Karpas-422 (cell line): ENCODE data around the gene PGS1. TPM values are rescaled to one million over a fixed set of nuclear protein-coding genes. Genes with fewer than 3 reads are reported as not detected.

ENCODE experiments used
- DNase-seq: peaks from one replicate; pipeline ENCODE4 v3.0.0-alpha.2; 2015
- H2AFZ ChIP-seq: fragments of 200-600 bp; sonication (generic); 2 replicates; pipeline ENCODE4 v1.6.1; 2014; ENCODE audit warnings: antibody characterized with exemption, low read length, mixed read lengths
- H3K27ac ChIP-seq: fragments of 200-600 bp; sonication (generic); 2 replicates; pipeline ENCODE4 v1.5.1; 2014; ENCODE audit warnings: mild to moderate bottlenecking, low read length, moderate library complexity
- H3K27me3 ChIP-seq: fragments of 200-600 bp; sonication (generic); 2 replicates; pipeline ENCODE4 v1.6.1; 2014; ENCODE audit warnings: low read length, mixed read lengths
- H3K36me3 ChIP-seq: fragments of 200-600 bp; sonication (generic); 2 replicates; pipeline ENCODE4 v1.6.1; 2014; ENCODE audit warnings: low read length, mixed read lengths; ENCODE audit not compliant: insufficient read depth
- H3K4me1 ChIP-seq: fragments of 200-600 bp; sonication (generic); 2 replicates; pipeline ENCODE4 v1.6.1; 2014; ENCODE audit warnings: mild to moderate bottlenecking, low read length, mixed read lengths
- H3K4me2 ChIP-seq: fragments of 200-600 bp; sonication (generic); 2 replicates; pipeline ENCODE4 v1.6.1; 2014; ENCODE audit warnings: low read length, low read depth, mild to moderate bottlenecking; ENCODE audit not compliant: poor library complexity, severe bottlenecking
- H3K4me3 ChIP-seq: fragments of 200-600 bp; sonication (generic); 2 replicates; pipeline ENCODE4 v1.5.1; 2014; ENCODE audit warnings: mild to moderate bottlenecking, antibody characterized with exemption, low read length, mixed read lengths
- H3K79me2 ChIP-seq: fragments of 200-600 bp; sonication (generic); 2 replicates; pipeline ENCODE4 v1.6.1; 2014; ENCODE audit warnings: mild to moderate bottlenecking, low read length, mixed read lengths
- H3K9ac ChIP-seq: fragments of 200-600 bp; sonication (generic); 2 replicates; pipeline ENCODE4 v1.6.0; 2014; ENCODE audit warnings: low read length
- H3K9me2 ChIP-seq: fragments of 200-600 bp; sonication (generic), shearing (Covaris generic); replicated peaks from 2 replicates; pipeline ENCODE4 v1.6.0; 2014; ENCODE audit warnings: mild to moderate bottlenecking, low read length, moderate library complexity; ENCODE audit not compliant: insufficient read depth
- H3K9me3 ChIP-seq: fragments of 300-700, 200-600 bp; sonication (generic); 2 replicates; pipeline ENCODE4 v1.6.1; 2014; ENCODE audit warnings: low read length, mixed read lengths
- H4K20me1 ChIP-seq: fragments of 200-600 bp; sonication (generic); 2 replicates; pipeline ENCODE4 v1.6.1; 2014; ENCODE audit warnings: mild to moderate bottlenecking, antibody characterized with exemption, low read length, low read depth; ENCODE audit not compliant: insufficient read depth
- small RNA-seq: library from RNA; depleted of rRNA; stranded (forward); fragments of <200 nt; gene quantifications from one replicate; pipeline ENCODE3, GENCODE V24; 2014
- total RNA-seq: library from RNA; depleted of rRNA; stranded (reverse); fragments of >200 nt; shearing (Covaris generic); gene quantifications from 2 replicates; pipeline ENCODE4 v1.2.3, GENCODE V29; 2014; ENCODE audit warnings: low replicate concordance; rRNA removed

Gene PGS1
- total RNA-seq, 1 experiment from 2014 or later: 15.9 TPM

DNA sequence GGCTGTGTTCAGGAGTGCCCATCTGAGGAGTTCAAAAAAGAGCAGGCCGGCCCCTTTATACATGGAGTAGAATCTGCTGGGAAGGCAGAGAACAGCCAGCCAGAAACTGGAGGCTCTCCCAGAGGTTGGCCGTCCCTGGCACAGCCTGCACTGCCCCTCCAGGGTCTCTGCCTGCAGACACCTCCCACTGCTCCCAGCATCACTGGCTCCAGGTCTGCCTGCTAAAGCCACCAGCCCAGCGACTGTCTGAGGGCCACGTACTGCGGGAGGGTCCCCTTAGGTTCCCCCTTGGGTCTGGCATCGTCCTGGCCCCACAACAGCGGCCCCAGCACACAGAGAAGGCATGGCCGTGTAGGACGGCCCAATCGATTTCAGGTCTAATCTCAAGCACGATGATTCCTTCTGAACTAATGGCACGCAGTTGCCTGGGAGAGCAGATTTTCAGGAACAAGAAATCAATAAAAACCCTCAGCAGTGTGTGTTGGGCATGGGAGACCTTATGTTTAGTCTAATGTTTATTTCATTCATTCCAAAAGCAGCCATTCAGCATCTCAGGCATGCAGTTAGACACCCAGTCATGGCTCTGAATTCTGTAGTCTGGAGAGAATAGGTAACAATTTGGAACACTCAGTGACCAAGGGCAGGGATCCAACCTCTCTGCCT lies 95.6 kb downstream of the PGS1 start:
- Histone ChIP-seq H3K9ac (no peak overlapping the region), H3K27me3 (no peaks in the 10 kb centered on the region), H3K27ac (no peak overlapping the region)

More for the DNA sequence above, 95.6 kb downstream of the PGS1 start:
- no peaks in the 10 kb centered on the region for H4K20me1 ChIP-seq
- H3K4me2 ChIP-seq: no peak overlapping the region
- H3K36me3 ChIP-seq: no peaks in the 10 kb centered on the region
- H3K4me1 ChIP-seq: no peaks in the 10 kb centered on the region
- no peaks in the 10 kb centered on the region for H3K9me2 ChIP-seq
- H2AFZ ChIP-seq: no peak overlapping the region
- peaks cover 3% of the 10 kb centered on the region; the same call in 1 of the 2 replicates for H3K9me3 ChIP-seq
- H3K4me3 ChIP-seq: no peak overlapping the region
- H3K79me2 ChIP-seq: no peaks in the 10 kb centered on the region
- no peak for DNase-seq

Small RNAs within 50 kb of the gene (small RNA-seq; reads per million reads assigned to genes)
- gene RF00415 (not detected), gene RN7SL236P (not detected)

Other genes starting within 250 kb of the PGS1 start
- 70.7 and 179 TPM in 2 replicates for gene TMC6, start 249.9 kb upstream of the PGS1 start, total RNA-seq
- 57.9 and 113 TPM in 2 replicates for gene TMC8, start 247.9 kb upstream of the PGS1 start, total RNA-seq
- not detected in 2 replicates for gene C17orf99, start 232.3 kb upstream of the PGS1 start, total RNA-seq
- 31.9 and 33.6 TPM in 2 replicates for gene SYNGR2, start 210.1 kb upstream of the PGS1 start, total RNA-seq
- 22.7 and 48.0 TPM in 2 replicates for gene TK1, start 191.6 kb upstream of the PGS1 start, total RNA-seq
- 94.3 and 104 TPM in 2 replicates for gene AFMID, start 191.3 kb upstream of the PGS1 start, total RNA-seq
- gene BIRC5, start 164.4 kb upstream of the PGS1 start, total RNA-seq: 45.4 and 46.8 TPM in 2 replicates
- gene TMEM235, start 147.0 kb upstream of the PGS1 start, total RNA-seq: not detected in 2 replicates
- not detected in 2 replicates for gene SOCS3, start 18.6 kb upstream of the PGS1 start, total RNA-seq
- not detected in 2 replicates for gene DNAH17, start 198.7 kb downstream of the PGS1 start, total RNA-seq